Hepatocyte (in vitro differentiated cells): ENCODE measurements around the gene DEFB114. TPM values are rescaled to one million over a fixed set of nuclear protein-coding genes. Genes with fewer than 3 reads are reported as not detected.

Source experiments
- DNase-seq: peaks from one replicate; pipeline ENCODE4 v3.0.0-alpha.2; 2016; ENCODE audit warnings: low spot score
- H2AFZ ChIP-seq: fragments of 200-600 bp; sonication (generic); 2 replicates; pipeline ENCODE4 v1.6.0; 2016; ENCODE audit warnings: antibody characterized with exemption, mild to moderate bottlenecking
- H3K27ac ChIP-seq: fragments of 200-600 bp; sonication (generic); 2 replicates; pipeline ENCODE4 v1.5.1; 2016; ENCODE audit warnings: mild to moderate bottlenecking
- H3K27me3 ChIP-seq: fragments of 200-600 bp; sonication (generic); 2 replicates; pipeline ENCODE4 v1.6.1; 2016
- H3K36me3 ChIP-seq: fragments of 200-600 bp; sonication (generic); replicated peaks from 2 replicates; pipeline ENCODE4 v1.5.1; 2016; ENCODE audit warnings: low read depth; ENCODE audit not compliant: insufficient read depth
- H3K4me1 ChIP-seq: fragments of 200-600 bp; sonication (generic); 2 replicates; pipeline ENCODE4 v1.5.1; 2016; ENCODE audit warnings: mild to moderate bottlenecking, moderate library complexity; ENCODE audit not compliant: insufficient read depth
- H3K4me2 ChIP-seq: fragments of 200-600 bp; sonication (generic); 2 replicates; pipeline ENCODE4 v1.6.0; 2016
- H3K4me3 ChIP-seq: fragments of 200-600 bp; sonication (generic); 2 replicates; pipeline ENCODE4 v1.5.1; 2016; ENCODE audit warnings: mild to moderate bottlenecking
- H3K79me2 ChIP-seq: fragments of 200-600 bp; sonication (generic); 2 replicates; pipeline ENCODE4 v1.6.0; 2017; ENCODE audit warnings: mild to moderate bottlenecking
- H3K9me2 ChIP-seq: fragments of 200-600 bp; sonication (generic); replicated peaks from 2 replicates; pipeline ENCODE4 v1.6.0; 2017; ENCODE audit warnings: mild to moderate bottlenecking; ENCODE audit not compliant: insufficient read depth
- H3K9me3 ChIP-seq: fragments of 200-600 bp; sonication (generic); 2 replicates; pipeline ENCODE4 v1.5.1; 2016; ENCODE audit warnings: low read depth, mild to moderate bottlenecking
- H4K20me1 ChIP-seq: fragments of 200-600 bp; sonication (generic); 2 replicates; pipeline ENCODE4 v1.6.0; 2016; ENCODE audit warnings: mild to moderate bottlenecking; ENCODE audit not compliant: insufficient read depth, poor library complexity, severe bottlenecking
- CTCF ChIP-seq: fragments of 200-600 bp; sonication (generic); IDR thresholded peaks from 2 replicates; pipeline ENCODE4 v1.5.1; 2016; ENCODE audit warnings: antibody characterized with exemption, mild to moderate bottlenecking; ENCODE audit not compliant: poor library complexity
- EZH2 ChIP-seq: fragments of 200-600 bp; sonication (generic); IDR thresholded peaks from 2 replicates; pipeline ENCODE4 v1.6.1; 2016; ENCODE audit warnings: antibody characterized with exemption, mild to moderate bottlenecking, borderline replicate concordance
- EZH2phosphoT487 ChIP-seq: fragments of 200-600 bp; sonication (generic); IDR thresholded peaks from one replicate; pipeline ENCODE4 v1.6.1; 2018; ENCODE audit warnings: antibody characterized with exemption, mild to moderate bottlenecking, low read depth, moderate library complexity; ENCODE audit not compliant: unreplicated experiment, severe bottlenecking
- WGBS: methylation state at CpG from one replicate; pipeline ENCODE4 v1.1.6; 2016; ENCODE audit warnings: low lambda C conversion rate; ENCODE audit errors: missing lambda C conversion rate; 5-methylcytosine and 5-hydroxymethylcytosine counted together
- polyA plus RNA-seq: library from polyadenylated mRNA; unstranded; fragments of >200 nt; fragmentation: Nextera tagmentation; extraction: Ambion mirVana; gene quantifications from 2 replicates; pipeline ENCODE4 v1.2.1, GENCODE V29; 2016
- total RNA-seq: library from RNA; depleted of rRNA; stranded (reverse); fragments of >200 nt; gene quantifications from 2 replicates; pipeline ENCODE4 v1.2.3, GENCODE V29; 2014

The DEFB114 gene
- total and polyA plus RNA-seq, 2 experiments from 2014 or later, result not detected

- 72% methylated on average over 2 of the region's 2 CpGs for WGBS
- H3K27me3 ChIP-seq, result no peaks in the 10 kb centered on the region
- H3K9me2 ChIP-seq, result no peaks in the 10 kb centered on the region
- no peak overlapping the region for H3K4me2 ChIP-seq
- H2AFZ ChIP-seq, result no peak overlapping the region
- H3K4me3 ChIP-seq, result no peak overlapping the region
- H3K9me3 ChIP-seq, result no peaks in the 10 kb centered on the region
- no peak for DNase-seq
- no peaks in the 10 kb centered on the region for H4K20me1 ChIP-seq
- no peak overlapping the region for H3K27ac ChIP-seq
- H3K36me3 ChIP-seq, result no peaks in the 10 kb centered on the region
- TF ChIP-seq CTCF (no peak), EZH2phosphoT487 (no peak), EZH2 (no peak)
- no peaks in the 10 kb centered on the region for H3K79me2 ChIP-seq
- no peaks in the 10 kb centered on the region for H3K4me1 ChIP-seq
Measured at GRCh38 chr6:49988900-49989299, 24.9 kb upstream of the DEFB114 start.

- no peaks in the 10 kb centered on the region for H3K36me3 ChIP-seq
- 91% methylated on average over 2 of the region's 2 CpGs for WGBS
- H3K27me3 ChIP-seq, result no peaks in the 10 kb centered on the region
- no peak overlapping the region for H3K4me2 ChIP-seq
- no peaks in the 10 kb centered on the region for H3K9me2 ChIP-seq
- H3K9me3 ChIP-seq, result no peaks in the 10 kb centered on the region
- DNase-seq, result no peak
- H2AFZ ChIP-seq, result no peak overlapping the region
- no peaks in the 10 kb centered on the region for H3K79me2 ChIP-seq
- H3K27ac ChIP-seq, result no peak overlapping the region
- no peak overlapping the region for H3K4me3 ChIP-seq
- no peaks in the 10 kb centered on the region for H4K20me1 ChIP-seq
- TF ChIP-seq EZH2, result no peak
- no peak for TF ChIP-seq CTCF
- no peak for TF ChIP-seq EZH2phosphoT487
- H3K4me1 ChIP-seq, result no peaks in the 10 kb centered on the region
Measured at GRCh38 chr6:49987749-49988148, 23.8 kb upstream of the DEFB114 start.

- no peaks in the 10 kb centered on the region for H4K20me1 ChIP-seq
- H3K9me2 ChIP-seq, result no peaks in the 10 kb centered on the region
- H3K4me3 ChIP-seq, result no peak overlapping the region
- H3K27me3 ChIP-seq, result no peaks in the 10 kb centered on the region
- no peak overlapping the region for H2AFZ ChIP-seq
- TF ChIP-seq EZH2, result no peak
- TF ChIP-seq CTCF, result no peak
- TF ChIP-seq EZH2phosphoT487, result no peak
- WGBS, result 74% methylated on average over 1 of the region's 1 CpG
- H3K4me1 ChIP-seq, result no peaks in the 10 kb centered on the region
- H3K79me2 ChIP-seq, result no peaks in the 10 kb centered on the region
- no peak for DNase-seq
- no peak overlapping the region for H3K4me2 ChIP-seq
- H3K36me3 ChIP-seq, result no peaks in the 10 kb centered on the region
- no peaks in the 10 kb centered on the region for H3K9me3 ChIP-seq
- H3K27ac ChIP-seq, result no peak overlapping the region
Measured at GRCh38 chr6:49986551-49986950, 22.6 kb upstream of the DEFB114 start.

GRCh38 chr6:49982046-49982445 lies 18.1 kb upstream of the DEFB114 start:
- Histone ChIP-seq H3K36me3 (no peaks in the 10 kb centered on the region), H3K4me1 (no peaks in the 10 kb centered on the region), H3K4me2 (no peak overlapping the region), H3K27ac (no peak overlapping the region), H3K9me3 (no peaks in the 10 kb centered on the region), H3K4me3 (no peak overlapping the region), H2AFZ (no peak overlapping the region), H3K9me2 (no peaks in the 10 kb centered on the region), H3K27me3 (no peaks in the 10 kb centered on the region), H4K20me1 (no peaks in the 10 kb centered on the region), H3K79me2 (no peaks in the 10 kb centered on the region)
- no peak for TF ChIP-seq CTCF
- TF ChIP-seq EZH2, result no peak
- TF ChIP-seq EZH2phosphoT487, result no peak
- DNase-seq, result no peak
- WGBS, result 74% methylated on average over 2 of the region's 2 CpGs
